Activated T-helper 17 cell treated with anti-CD3 and anti-CD28 coated beads, Interleukin-2, amount 50 U/mL, for 72 hours (primary cell): ENCODE results near the gene IFRD1. TPM values are rescaled to one million over a fixed set of nuclear protein-coding genes. Genes with fewer than 3 reads are reported as not detected.

Experiments used
- ATAC-seq: fragments of 150-1000 bp; cut with Tn5 transposase; replicated peaks from 2 replicates; pipeline ENCODE4 v1.10.0; 2021; ENCODE audit warnings: mild to moderate bottlenecking, moderate library complexity
- H3K27ac Mint-ChIP-seq: one replicate; pipeline ENCODE4 v1.8.0; 2022; ENCODE audit warnings: mixed read lengths
- H3K27me3 Mint-ChIP-seq: one replicate; pipeline ENCODE4 v1.8.0; 2022; ENCODE audit warnings: mixed read lengths
- H3K36me3 Mint-ChIP-seq: one replicate; pipeline ENCODE4 v1.8.0; 2022; ENCODE audit warnings: low read depth, mild to moderate bottlenecking, mixed read lengths
- H3K4me1 Mint-ChIP-seq: one replicate; pipeline ENCODE4 v1.8.0; 2022; ENCODE audit warnings: mixed read lengths
- H3K4me3 Mint-ChIP-seq: one replicate; pipeline ENCODE4 v1.8.0; 2022; ENCODE audit warnings: mild to moderate bottlenecking, mixed read lengths
- H3K9me3 Mint-ChIP-seq: one replicate; pipeline ENCODE4 v1.8.0; 2022; ENCODE audit warnings: mixed read lengths
- total RNA-seq, 2 donors: library from RNA; stranded (reverse); gene quantifications; one replicate each; pipeline ENCODE4 v1.2.3, GENCODE V29; 2022

IFRD1 gene
- 10 to 100 TPM; 38.6 to 57.2 TPM for total RNA-seq

GRCh38 chr7:112449902-112450806, at the start of gene IFRD1:
Gene IFRD1, plus strand, starts transcription at chr7:112450460. Its CDS starts 229 bp downstream, at chr7:112450689.
- ATAC-seq, result peak; percentile 79
- Mint-ChIP-seq H3K36me3 (peaks cover 50% of the 10 kb centered on the region), H3K9me3 (no peaks in the 10 kb centered on the region), H3K27me3 (no peaks in the 10 kb centered on the region), H3K4me3 (peak within 1 kb of the TSS; percentile 96), H3K4me1 (peaks cover 28% of the 10 kb centered on the region), H3K27ac (peak within 1 kb of the TSS; percentile 98)

- Mint-ChIP-seq H3K27me3 (peaks cover 4% of the 10 kb centered on the region), H3K36me3 (no peaks in the 10 kb centered on the region), H3K4me3 (no peak overlapping the region), H3K9me3 (peaks cover 4% of the 10 kb centered on the region), H3K4me1 (peaks cover 7% of the 10 kb centered on the region), H3K27ac (no peak overlapping the region)
- no peak for ATAC-seq
Observed at GRCh38 chr7:112404321-112404720, 45.9 kb upstream of the IFRD1 start.

- no peak for ATAC-seq
- no peaks in the 10 kb centered on the region for H3K4me1 Mint-ChIP-seq
- H3K36me3 Mint-ChIP-seq, result no peaks in the 10 kb centered on the region
- no peak overlapping the region for H3K4me3 Mint-ChIP-seq
- H3K27me3 Mint-ChIP-seq, result peaks cover 4% of the 10 kb centered on the region
- H3K9me3 Mint-ChIP-seq, result peaks cover 4% of the 10 kb centered on the region
- no peak overlapping the region for H3K27ac Mint-ChIP-seq
Observed at GRCh38 chr7:112405286-112405685, 45.0 kb upstream of the IFRD1 start.

GRCh38 chr7:112407261-112407660, 43.0 kb upstream of the IFRD1 start:
- Mint-ChIP-seq H3K27me3 (peaks cover 4% of the 10 kb centered on the region), H3K9me3 (peaks cover 4% of the 10 kb centered on the region), H3K27ac (no peak overlapping the region), H3K4me3 (no peak overlapping the region), H3K4me1 (no peaks in the 10 kb centered on the region), H3K36me3 (no peaks in the 10 kb centered on the region)
- no peak for ATAC-seq

GRCh38 chr7:112410092-112410491, 40.2 kb upstream of the IFRD1 start:
- Mint-ChIP-seq H3K4me1 (no peaks in the 10 kb centered on the region), H3K4me3 (no peak overlapping the region)

GRCh38 chr7:112411186-112411795, 39.0 kb upstream of the IFRD1 start:
- no peaks in the 10 kb centered on the region for H3K4me1 Mint-ChIP-seq
- no peak overlapping the region for H3K4me3 Mint-ChIP-seq
- H3K27ac Mint-ChIP-seq, result no peak overlapping the region
- ATAC-seq, result no peak
- H3K9me3 Mint-ChIP-seq, result no peaks in the 10 kb centered on the region
- H3K27me3 Mint-ChIP-seq, result no peaks in the 10 kb centered on the region
- no peaks in the 10 kb centered on the region for H3K36me3 Mint-ChIP-seq

More at GRCh38 chr7:112410092-112410491, 40.2 kb upstream of the IFRD1 start:
- H3K36me3 Mint-ChIP-seq, result no peaks in the 10 kb centered on the region
- H3K27ac Mint-ChIP-seq, result peak overlapping the region; percentile 43
- ATAC-seq, result no peak
- no peaks in the 10 kb centered on the region for H3K9me3 Mint-ChIP-seq
- H3K27me3 Mint-ChIP-seq, result no peaks in the 10 kb centered on the region

GRCh38 chr7:112414855-112415490, 35.3 kb upstream of the IFRD1 start:
- no peak overlapping the region for H3K4me3 Mint-ChIP-seq
- H3K9me3 Mint-ChIP-seq, result no peaks in the 10 kb centered on the region
- no peaks in the 10 kb centered on the region for H3K36me3 Mint-ChIP-seq
- no peak overlapping the region for H3K27ac Mint-ChIP-seq
- no peak for ATAC-seq
- H3K4me1 Mint-ChIP-seq, result no peaks in the 10 kb centered on the region
- H3K27me3 Mint-ChIP-seq, result no peaks in the 10 kb centered on the region

- ATAC-seq, result no peak
- Mint-ChIP-seq H3K4me1 (no peaks in the 10 kb centered on the region), H3K4me3 (no peak overlapping the region), H3K9me3 (no peaks in the 10 kb centered on the region), H3K27me3 (no peaks in the 10 kb centered on the region), H3K27ac (no peak overlapping the region), H3K36me3 (no peaks in the 10 kb centered on the region)
Observed at GRCh38 chr7:112416127-112416526, 34.1 kb upstream of the IFRD1 start.

GRCh38 chr7:112419543-112420130, 30.6 kb upstream of the IFRD1 start:
- Mint-ChIP-seq H3K4me3 (no peak overlapping the region), H3K27me3 (no peaks in the 10 kb centered on the region), H3K4me1 (peaks cover 11% of the 10 kb centered on the region), H3K27ac (no peak overlapping the region), H3K9me3 (no peaks in the 10 kb centered on the region), H3K36me3 (no peaks in the 10 kb centered on the region)
- ATAC-seq, result no peak

GRCh38 chr7:112420236-112420861, 29.9 kb upstream of the IFRD1 start:
- Mint-ChIP-seq H3K27ac (no peak overlapping the region), H3K4me1 (peaks cover 11% of the 10 kb centered on the region), H3K4me3 (no peak overlapping the region), H3K9me3 (no peaks in the 10 kb centered on the region), H3K36me3 (no peaks in the 10 kb centered on the region), H3K27me3 (no peaks in the 10 kb centered on the region)
- no peak for ATAC-seq

GRCh38 chr7:112421666-112422486, 28.4 kb upstream of the IFRD1 start:
- Mint-ChIP-seq H3K27me3 (no peaks in the 10 kb centered on the region), H3K9me3 (no peaks in the 10 kb centered on the region), H3K4me1 (peaks cover 11% of the 10 kb centered on the region), H3K27ac (peak overlapping the region; percentile 66), H3K4me3 (peak overlapping the region; percentile 16), H3K36me3 (no peaks in the 10 kb centered on the region)
- no peak for ATAC-seq

- ATAC-seq, result peak; percentile 42
- Mint-ChIP-seq H3K9me3 (no peaks in the 10 kb centered on the region), H3K27me3 (no peaks in the 10 kb centered on the region), H3K4me1 (peaks cover 11% of the 10 kb centered on the region), H3K36me3 (no peaks in the 10 kb centered on the region), H3K4me3 (peak overlapping the region; percentile 16), H3K27ac (peak overlapping the region; percentile 66)
Observed at GRCh38 chr7:112422842-112423496, 27.3 kb upstream of the IFRD1 start.

- H3K4me1 Mint-ChIP-seq, result peaks cover 11% of the 10 kb centered on the region
- no peak for ATAC-seq
Observed at GRCh38 chr7:112423987-112424386, 26.3 kb upstream of the IFRD1 start.

More at GRCh38 chr7:112423987-112424386, 26.3 kb upstream of the IFRD1 start:
- Mint-ChIP-seq H3K36me3 (no peaks in the 10 kb centered on the region), H3K27ac (peak overlapping the region; percentile 18), H3K9me3 (no peaks in the 10 kb centered on the region), H3K4me3 (no peak overlapping the region), H3K27me3 (no peaks in the 10 kb centered on the region)
